Measurements from ENCODE around the gene HSPH1. TPM values are rescaled to one million over a fixed set of nuclear protein-coding genes. Genes with fewer than 3 reads are reported as not detected.
A peak's percentile ranks its signal among the peaks of the same experiment; 100 is the strongest.
"Not testable (repeated sequence)": the region's sequence is repeated elsewhere in the genome, so short reads cannot be mapped to it uniquely, and the experiment has no call there.

The HSPH1 gene
- total RNA-seq, 1 experiment from 2014 or later: 83.3 TPM

- not testable (repeated sequence) for DNase-seq (ENCODE audit: low read depth)
Observed at GRCh38 chr13:31177813-31178495, 16.2 kb upstream of the HSPH1 start.

- DNase-seq (ENCODE audit: low read depth): no peak
Observed at GRCh38 chr13:31175847-31176532, 14.3 kb upstream of the HSPH1 start.

GRCh38 chr13:31174018-31174417, 12.3 kb upstream of the HSPH1 start:
- peak; percentile 37 for DNase-seq (ENCODE audit: low read depth)

- peak; percentile 93 for DNase-seq (ENCODE audit: low read depth)
Observed at GRCh38 chr13:31172535-31172934, 10.8 kb upstream of the HSPH1 start.

GRCh38 chr13:31172001-31172400, 10.3 kb upstream of the HSPH1 start:
- DNase-seq (ENCODE audit: low read depth): peak; percentile 55

- no peak for DNase-seq (ENCODE audit: low read depth)
Observed at GRCh38 chr13:31168736-31169135, 7.0 kb upstream of the HSPH1 start.

GRCh38 chr13:31168166-31168565, 6.5 kb upstream of the HSPH1 start:
- no peak for DNase-seq (ENCODE audit: low read depth)

GRCh38 chr13:31167490-31167889, 5.8 kb upstream of the HSPH1 start:
- no peak for DNase-seq (ENCODE audit: low read depth)

- peak; percentile 65 for DNase-seq (ENCODE audit: low read depth)
Observed at GRCh38 chr13:31166591-31166990, 4.9 kb upstream of the HSPH1 start.

GRCh38 chr13:31162151-31163008, 676 bp upstream of the HSPH1 start:
- DNase-seq (ENCODE audit: low read depth): peak; percentile 97

GRCh38 chr13:31160857-31161556, 697 bp downstream of the HSPH1 start:
- DNase-seq (ENCODE audit: low read depth): peak; percentile 69

- DNase-seq (ENCODE audit: low read depth): peak; percentile 15
Observed at GRCh38 chr13:31159306-31159705, 2.4 kb downstream of the HSPH1 start.

GRCh38 chr13:31154939-31155338, 6.8 kb downstream of the HSPH1 start:
- DNase-seq (ENCODE audit: low read depth): no peak

- no peak for DNase-seq (ENCODE audit: low read depth)
Observed at GRCh38 chr13:31151837-31152236, 9.9 kb downstream of the HSPH1 start.

- no peak for DNase-seq (ENCODE audit: low read depth)
Observed at GRCh38 chr13:31150315-31150985, 11.3 kb downstream of the HSPH1 start.

- no peak for DNase-seq (ENCODE audit: low read depth)
Observed at GRCh38 chr13:31149604-31150003, 12.1 kb downstream of the HSPH1 start.

GRCh38 chr13:31145417-31145816, 16.3 kb downstream of the HSPH1 start:
- no peak for DNase-seq (ENCODE audit: low read depth)

GRCh38 chr13:31138515-31138914, 23.2 kb downstream of the HSPH1 start:
- no peak for DNase-seq (ENCODE audit: low read depth)

- DNase-seq (ENCODE audit: low read depth): no peak
Observed at GRCh38 chr13:31136724-31137123, 25.0 kb downstream of the HSPH1 start.

GRCh38 chr13:31134039-31134711, 27.5 kb downstream of the HSPH1 start:
- DNase-seq (ENCODE audit: low read depth): no peak

GRCh38 chr13:31133621-31134020, 28.1 kb downstream of the HSPH1 start:
- DNase-seq (ENCODE audit: low read depth): no peak
